GM19452 (cell line): Measurements from ENCODE around the gene HELZ.
A peak's percentile ranks its signal among the peaks of the same experiment; 100 is the strongest.

Experiments used
- ATAC-seq: cut with Tn5 transposase; IDR thresholded peaks from one replicate; pipeline ENCODE4 v1.9.1; 2021; ENCODE audit not compliant: unreplicated experiment

HELZ gene

GRCh38 chr17:67090341-67090740, 154.7 kb downstream of the HELZ start:
- no peak for ATAC-seq

DNA sequence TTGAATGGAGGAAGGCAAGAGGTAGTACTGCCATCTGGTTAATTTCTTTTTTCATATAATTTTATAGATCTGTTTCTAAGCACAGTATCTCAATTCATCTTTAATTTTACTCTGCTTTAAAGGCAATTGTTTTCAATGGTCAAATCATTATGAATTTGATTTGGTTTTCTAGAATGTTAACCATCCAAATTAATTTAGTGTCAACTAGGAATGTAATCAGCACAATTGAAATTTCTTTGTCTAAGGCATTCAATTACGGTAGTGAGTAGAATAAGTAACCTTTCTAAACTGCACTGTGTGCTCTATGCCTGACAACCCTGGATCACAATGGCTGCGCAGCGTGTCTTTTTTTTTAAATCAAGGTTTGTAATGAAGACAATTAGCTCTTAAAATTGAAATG, 156.4 kb downstream of the HELZ start:
- ATAC-seq = no peak

- ATAC-seq = no peak
These were observed 159.6 kb downstream of the HELZ start for GRCh38 chr17:67085406-67085805.

GRCh38 chr17:67082107-67082506, 162.9 kb downstream of the HELZ start:
- peak; percentile 82 for ATAC-seq

DNA sequence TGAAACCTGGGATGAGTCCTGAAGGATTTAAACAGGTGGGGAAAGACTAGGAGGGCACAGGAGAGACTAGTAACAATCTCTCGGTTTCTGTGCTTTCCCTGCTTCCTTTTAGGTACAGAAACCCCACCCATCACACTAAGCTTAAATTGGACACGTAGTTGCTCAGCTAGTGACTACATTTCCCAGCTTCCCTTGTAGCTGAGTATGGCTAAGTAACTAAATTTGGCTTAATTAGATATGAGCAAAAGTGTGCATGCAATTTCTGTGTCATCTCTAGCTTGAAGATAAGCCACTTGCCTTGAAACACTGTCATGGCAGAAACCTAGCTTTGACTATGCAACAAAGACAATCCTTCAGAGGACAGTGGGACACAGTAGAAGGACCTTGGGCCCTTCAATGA, 164.2 kb downstream of the HELZ start:
- ATAC-seq = no peak

DNA sequence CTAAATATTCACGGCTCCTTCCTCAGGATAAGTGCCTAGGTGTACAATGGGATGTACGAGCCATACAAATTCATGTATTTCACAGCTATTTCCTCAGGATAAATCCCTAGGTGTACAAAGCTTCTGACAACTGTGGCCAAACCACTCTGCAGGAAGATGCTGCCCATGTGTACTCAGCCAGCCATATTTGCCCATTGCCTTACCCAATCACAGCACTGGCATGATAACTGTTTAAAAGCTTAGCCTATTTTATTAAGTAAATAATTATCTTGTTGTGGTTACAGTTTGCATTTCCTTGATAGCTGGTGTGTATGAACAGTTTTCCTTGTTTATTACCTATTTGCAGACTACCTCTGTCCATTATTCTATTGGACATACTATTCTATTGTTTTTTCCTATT, 165.5 kb downstream of the HELZ start:
- ATAC-seq = no peak

DNA sequence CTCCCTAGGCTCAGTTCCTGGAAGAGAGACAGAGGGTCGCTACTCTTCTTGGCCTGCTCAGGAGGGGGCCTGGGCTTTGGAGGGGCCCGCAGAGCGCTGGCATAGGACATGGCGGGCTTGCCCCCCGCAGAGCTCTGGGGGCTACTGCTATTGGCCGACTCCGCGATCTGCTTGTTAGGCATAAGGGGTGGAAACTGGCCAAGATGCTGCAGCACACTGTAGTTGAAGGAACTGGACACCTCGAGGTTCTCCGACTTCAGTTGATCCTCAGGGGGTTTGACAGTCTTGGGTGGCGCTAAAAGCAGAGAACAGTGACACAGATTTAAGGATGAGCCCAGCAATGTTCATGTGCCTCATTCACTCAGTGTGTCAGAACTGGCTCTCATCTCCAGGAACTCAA, 166.7 kb downstream of the HELZ start:
- ATAC-seq = no peak

GRCh38 chr17:67076290-67076689, 168.7 kb downstream of the HELZ start:
- ATAC-seq = no peak

DNA sequence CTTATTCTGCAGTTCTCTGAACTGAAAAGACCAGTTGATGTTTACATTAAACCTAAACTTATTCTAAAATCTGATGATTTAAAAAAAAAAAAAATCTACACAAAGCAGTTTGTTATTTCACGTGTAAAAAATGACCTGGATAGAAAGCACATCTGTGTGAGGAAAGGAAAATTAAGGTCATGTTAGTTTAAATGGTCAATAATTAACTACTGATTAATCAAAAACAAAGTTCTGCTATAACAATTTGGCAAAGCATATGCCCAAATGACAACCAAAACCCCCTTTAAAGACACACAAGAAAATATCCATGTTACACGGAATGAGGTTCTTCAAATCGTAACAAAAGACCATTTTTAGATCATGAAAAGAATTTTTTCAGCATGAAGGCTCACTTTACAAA, 170.2 kb downstream of the HELZ start:
- no peak for ATAC-seq

GRCh38 chr17:67072885-67073284, 172.1 kb downstream of the HELZ start:
- no peak for ATAC-seq

GRCh38 chr17:67071595-67071994, 173.4 kb downstream of the HELZ start:
- ATAC-seq = no peak

GRCh38 chr17:67069603-67070136, 175.3 kb downstream of the HELZ start:
- no peak for ATAC-seq

- no peak for ATAC-seq
These were observed 176.0 kb downstream of the HELZ start for GRCh38 chr17:67068999-67069398.

DNA sequence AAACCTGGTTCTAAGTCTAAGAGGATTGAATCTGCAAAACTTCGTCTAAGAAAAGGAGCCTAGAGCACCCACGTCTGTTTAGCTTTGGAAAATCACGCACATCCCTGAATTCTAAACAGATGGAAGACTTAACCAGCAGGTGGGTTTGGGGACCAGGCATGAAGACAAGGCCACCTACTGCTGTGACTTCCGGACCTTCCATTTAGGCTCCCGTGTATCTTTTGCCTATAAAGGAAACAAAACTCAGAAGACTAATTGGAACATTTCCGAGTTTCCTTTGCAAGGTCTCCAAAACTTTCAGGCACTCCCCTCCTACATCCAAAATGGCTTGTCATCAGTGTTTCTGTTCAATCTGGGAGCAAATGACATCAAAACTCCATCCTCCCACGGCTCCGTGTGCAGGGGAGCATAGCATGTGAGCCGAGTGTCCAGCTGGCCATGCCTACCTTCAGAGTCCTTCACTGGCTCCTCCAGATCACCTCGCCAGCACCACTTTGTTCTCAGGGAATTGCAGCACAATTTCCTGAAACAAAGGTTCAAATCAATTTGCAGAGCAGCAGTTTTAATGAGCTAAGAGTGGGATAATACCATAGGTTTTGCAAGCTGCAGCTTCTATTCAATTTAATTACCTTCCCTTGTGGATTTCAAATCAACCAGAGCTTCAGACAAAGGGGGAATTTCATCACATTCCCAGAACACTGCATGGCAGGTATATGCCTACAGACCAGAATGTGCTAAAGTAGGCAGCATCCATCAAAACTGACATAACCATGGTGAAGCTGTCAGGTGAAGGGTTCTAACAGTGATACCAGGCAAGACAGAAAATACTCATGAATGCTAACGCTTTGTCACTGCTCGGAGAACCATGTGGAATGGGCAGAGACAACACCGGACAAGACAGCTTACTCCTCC, 177.2 kb downstream of the HELZ start:
- ATAC-seq = no peak

DNA sequence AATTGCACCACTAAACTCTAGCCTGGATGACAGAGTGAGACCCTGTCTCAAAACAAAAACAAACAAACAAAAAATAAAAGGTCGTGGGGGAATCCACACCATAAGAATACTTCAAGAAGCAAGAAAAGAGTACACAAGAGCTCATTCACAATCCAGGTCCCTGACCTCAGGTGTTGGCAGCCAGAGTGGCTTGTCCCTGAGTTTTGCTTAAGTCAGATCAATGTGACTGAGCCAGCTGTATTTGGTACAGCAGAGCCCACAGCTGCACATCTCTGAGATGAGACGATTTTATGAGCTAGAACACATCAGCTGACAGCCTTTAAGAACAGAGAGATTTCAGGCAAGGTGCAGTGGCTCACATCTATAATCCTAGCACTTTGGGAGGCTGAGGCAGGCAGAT, 178.3 kb downstream of the HELZ start:
- ATAC-seq = no peak

GRCh38 chr17:67063141-67063540, 181.9 kb downstream of the HELZ start:
- ATAC-seq = no peak

DNA sequence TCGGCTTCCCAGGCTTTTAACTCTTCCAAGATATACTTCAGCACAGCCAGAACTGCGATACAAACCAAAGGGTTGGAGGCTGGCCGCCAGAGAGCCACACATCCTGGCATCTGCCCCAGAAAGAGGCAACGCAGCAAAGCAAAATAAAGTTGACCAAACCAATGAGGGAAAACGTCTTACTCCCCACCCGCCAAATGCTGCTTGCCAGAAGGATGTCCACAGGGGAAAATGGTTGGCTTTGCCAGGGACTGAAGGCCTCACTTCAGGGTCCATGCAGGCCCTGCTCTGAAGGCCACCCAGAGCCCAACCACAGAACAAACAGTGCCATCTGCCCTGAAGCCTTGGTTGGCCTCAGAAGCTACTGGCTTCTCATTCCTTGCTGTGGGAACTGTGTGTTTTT, 185.6 kb downstream of the HELZ start:
- ATAC-seq = no peak

GRCh38 chr17:67058036-67058435, 187.0 kb downstream of the HELZ start:
- no peak for ATAC-seq

DNA sequence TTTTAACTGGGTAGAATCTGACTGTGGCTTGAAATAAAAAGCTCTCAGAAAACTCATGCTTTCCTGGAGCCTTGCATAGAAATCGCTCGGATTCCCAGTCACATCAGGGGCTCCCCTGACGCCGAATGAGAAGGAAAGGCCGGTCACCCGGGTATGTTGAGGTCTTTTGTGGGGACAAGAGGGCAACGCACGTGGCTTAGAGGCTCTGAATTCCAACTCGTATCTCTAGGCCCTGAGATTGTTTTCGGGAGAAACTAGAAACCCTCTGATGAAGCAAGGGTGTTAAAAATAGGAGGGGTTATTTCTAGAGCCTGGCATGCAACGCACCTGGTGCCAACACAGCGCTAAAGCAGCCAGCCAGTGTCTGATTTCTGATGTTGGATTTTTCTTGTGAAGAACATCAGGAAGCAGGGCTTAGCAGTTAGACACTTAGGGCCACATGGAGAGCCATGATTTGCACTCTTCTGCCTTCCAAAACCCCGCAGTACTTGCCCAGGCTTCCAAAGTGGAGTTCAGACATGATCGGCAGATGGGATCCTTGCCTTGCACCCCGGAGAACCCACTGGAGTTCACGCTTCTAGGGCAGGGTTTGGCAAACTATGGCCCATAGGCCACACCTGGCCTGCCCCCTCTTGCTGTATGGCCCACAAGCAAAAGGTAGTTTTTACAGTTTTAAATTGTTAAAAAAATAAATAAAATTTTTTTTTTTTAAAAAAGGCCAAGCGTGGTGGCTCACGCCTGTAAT, 188.1 kb downstream of the HELZ start:
- ATAC-seq = no peak

GRCh38 chr17:67055811-67056745, 188.9 kb downstream of the HELZ start:
- no peak for ATAC-seq

- no peak for ATAC-seq
These were observed 190.0 kb downstream of the HELZ start for GRCh38 chr17:67055041-67055443.
